Measurements from ENCODE around the gene PSORS1C1.
A peak's percentile ranks its signal among the peaks of the same experiment; 100 is the strongest.
"Not testable (repeated sequence)": the region's sequence is repeated elsewhere in the genome, so short reads cannot be mapped to it uniquely, and the experiment has no call there.

The PSORS1C1 gene

GRCh38 chr6:31114541-31114878 lies at the start of gene PSORS1C1:
TSS of gene PSORS1C1 (plus strand) at chr6:31114800. CDS start at chr6:31129633, 14,833 bp downstream.
- no peak for DNase-seq

GRCh38 chr6:31065556-31065955 lies 49.0 kb upstream of the PSORS1C1 start:
- DNase-seq, result no peak

- not testable (repeated sequence) for DNase-seq
Observed at GRCh38 chr6:31067028-31067427, 47.6 kb upstream of the PSORS1C1 start.

- not testable (repeated sequence) for DNase-seq
Observed at GRCh38 chr6:31067891-31068668, 46.5 kb upstream of the PSORS1C1 start.

GRCh38 chr6:31068669-31069340 lies 45.8 kb upstream of the PSORS1C1 start:
- peak; percentile 60 for DNase-seq

- DNase-seq, result no peak
Observed at GRCh38 chr6:31070711-31071197, 43.8 kb upstream of the PSORS1C1 start.

GRCh38 chr6:31074401-31074800 lies 40.2 kb upstream of the PSORS1C1 start:
- no peak for DNase-seq

- DNase-seq, result no peak
Observed at GRCh38 chr6:31075528-31075927, 39.1 kb upstream of the PSORS1C1 start.

- DNase-seq, result no peak
Observed at GRCh38 chr6:31076611-31077010, 38.0 kb upstream of the PSORS1C1 start.

GRCh38 chr6:31079656-31080261 lies 34.8 kb upstream of the PSORS1C1 start:
- peak; percentile 57 for DNase-seq

- no peak for DNase-seq
Observed at GRCh38 chr6:31081872-31082271, 32.7 kb upstream of the PSORS1C1 start.

GRCh38 chr6:31083742-31084354 lies 30.8 kb upstream of the PSORS1C1 start:
- peak; percentile 9 for DNase-seq

GRCh38 chr6:31086788-31087440 lies 27.7 kb upstream of the PSORS1C1 start:
- DNase-seq, result no peak

GRCh38 chr6:31087494-31088089 lies 27.0 kb upstream of the PSORS1C1 start:
- DNase-seq, result peak; percentile 77

GRCh38 chr6:31090275-31090972 lies 24.2 kb upstream of the PSORS1C1 start:
- DNase-seq, result no peak

GRCh38 chr6:31090973-31091364 lies 23.6 kb upstream of the PSORS1C1 start:
- no peak for DNase-seq

GRCh38 chr6:31091680-31092079 lies 22.9 kb upstream of the PSORS1C1 start:
- DNase-seq, result no peak

- no peak for DNase-seq
Observed at GRCh38 chr6:31092238-31092637, 22.4 kb upstream of the PSORS1C1 start.

- DNase-seq, result no peak
Observed at GRCh38 chr6:31092769-31093505, 21.7 kb upstream of the PSORS1C1 start.

GRCh38 chr6:31094389-31094881 lies 20.2 kb upstream of the PSORS1C1 start:
- peak; percentile 23 for DNase-seq

- no peak for DNase-seq
Observed at GRCh38 chr6:31096215-31096614, 18.4 kb upstream of the PSORS1C1 start.
